ENCODE data around the gene MOCS1.

MOCS1 gene

DNA sequence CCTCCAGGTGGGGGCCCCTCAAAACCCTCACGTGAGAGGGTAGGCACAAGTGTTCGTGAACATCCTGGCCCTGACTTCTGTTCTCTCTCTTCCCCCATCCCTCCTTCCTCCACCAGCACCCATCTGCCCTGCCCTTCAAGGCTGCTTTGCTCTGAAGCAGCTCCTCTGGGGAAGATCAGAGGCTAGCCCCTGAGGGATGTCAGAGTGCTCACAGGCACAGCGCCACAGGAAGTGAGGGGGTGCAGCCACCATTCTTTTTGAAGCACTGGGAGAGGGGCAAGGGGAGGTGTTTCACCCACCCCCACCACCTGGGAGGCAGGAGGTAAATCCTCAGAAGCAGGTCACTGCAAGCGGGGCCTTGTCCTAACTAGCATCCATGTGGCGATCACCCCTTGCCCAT, 11.4 kb downstream of the MOCS1 start:
- TF ChIP-seq, protein P1, sequence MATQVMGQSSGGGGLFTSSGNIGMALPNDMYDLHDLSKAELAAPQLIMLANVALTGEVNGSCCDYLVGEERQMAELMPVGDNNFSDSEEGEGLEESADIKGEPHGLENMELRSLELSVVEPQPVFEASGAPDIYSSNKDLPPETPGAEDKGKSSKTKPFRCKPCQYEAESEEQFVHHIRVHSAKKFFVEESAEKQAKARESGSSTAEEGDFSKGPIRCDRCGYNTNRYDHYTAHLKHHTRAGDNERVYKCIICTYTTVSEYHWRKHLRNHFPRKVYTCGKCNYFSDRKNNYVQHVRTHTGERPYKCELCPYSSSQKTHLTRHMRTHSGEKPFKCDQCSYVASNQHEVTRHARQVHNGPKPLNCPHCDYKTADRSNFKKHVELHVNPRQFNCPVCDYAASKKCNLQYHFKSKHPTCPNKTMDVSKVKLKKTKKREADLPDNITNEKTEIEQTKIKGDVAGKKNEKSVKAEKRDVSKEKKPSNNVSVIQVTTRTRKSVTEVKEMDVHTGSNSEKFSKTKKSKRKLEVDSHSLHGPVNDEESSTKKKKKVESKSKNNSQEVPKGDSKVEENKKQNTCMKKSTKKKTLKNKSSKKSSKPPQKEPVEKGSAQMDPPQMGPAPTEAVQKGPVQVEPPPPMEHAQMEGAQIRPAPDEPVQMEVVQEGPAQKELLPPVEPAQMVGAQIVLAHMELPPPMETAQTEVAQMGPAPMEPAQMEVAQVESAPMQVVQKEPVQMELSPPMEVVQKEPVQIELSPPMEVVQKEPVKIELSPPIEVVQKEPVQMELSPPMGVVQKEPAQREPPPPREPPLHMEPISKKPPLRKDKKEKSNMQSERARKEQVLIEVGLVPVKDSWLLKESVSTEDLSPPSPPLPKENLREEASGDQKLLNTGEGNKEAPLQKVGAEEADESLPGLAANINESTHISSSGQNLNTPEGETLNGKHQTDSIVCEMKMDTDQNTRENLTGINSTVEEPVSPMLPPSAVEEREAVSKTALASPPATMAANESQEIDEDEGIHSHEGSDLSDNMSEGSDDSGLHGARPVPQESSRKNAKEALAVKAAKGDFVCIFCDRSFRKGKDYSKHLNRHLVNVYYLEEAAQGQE (IDR thresholded peaks at IDR 0.05; ENCODE audit: insufficient read depth in 1 of 2, low read depth in 2 of 2, low read length in 2 of 2), result no peak
- no peak for TF ChIP-seq POLR2AphosphoS5 (IDR thresholded peaks at IDR 0.05; ENCODE audit: low read depth, low read length)

DNA sequence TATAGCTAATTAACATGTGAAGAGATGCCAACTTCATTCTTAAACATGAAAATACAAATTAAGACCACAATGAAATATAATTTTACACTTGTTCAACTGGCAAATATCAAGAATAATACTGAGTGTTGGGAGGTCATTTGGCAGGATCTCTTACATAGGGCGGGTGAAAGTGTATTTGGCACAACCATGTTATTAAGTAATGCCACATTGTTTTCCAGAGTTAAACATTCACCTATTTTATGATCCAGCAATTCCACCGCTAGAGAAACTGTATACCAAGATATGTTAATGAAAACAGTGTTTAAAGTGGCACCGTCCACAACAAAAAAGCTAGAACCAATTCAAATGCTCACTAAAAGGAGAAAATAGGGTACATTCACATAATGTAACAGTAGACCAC, 14.1 kb downstream of the MOCS1 start:
- no peak for TF ChIP-seq SIN3A (IDR thresholded peaks at IDR 0.05; ENCODE audit: borderline replicate concordance, insufficient read depth, low read length)
- no peak for TF ChIP-seq FOXP2 (optimal IDR thresholded peaks at IDR 0.05; ENCODE audit: borderline replicate concordance, extremely low read depth, extremely low read length, insufficient read depth)
- TF ChIP-seq, protein P1 (IDR thresholded peaks at IDR 0.05; ENCODE audit: insufficient read depth in 1 of 2, low read depth in 2 of 2, low read length in 2 of 2), result no peak
- no peak for TF ChIP-seq POLR2AphosphoS5 (IDR thresholded peaks at IDR 0.05; ENCODE audit: low read depth, low read length)
- no peak for TF ChIP-seq TAF1 (IDR thresholded peaks at IDR 0.05; ENCODE audit: borderline replicate concordance, insufficient read depth, low read length)

DNA sequence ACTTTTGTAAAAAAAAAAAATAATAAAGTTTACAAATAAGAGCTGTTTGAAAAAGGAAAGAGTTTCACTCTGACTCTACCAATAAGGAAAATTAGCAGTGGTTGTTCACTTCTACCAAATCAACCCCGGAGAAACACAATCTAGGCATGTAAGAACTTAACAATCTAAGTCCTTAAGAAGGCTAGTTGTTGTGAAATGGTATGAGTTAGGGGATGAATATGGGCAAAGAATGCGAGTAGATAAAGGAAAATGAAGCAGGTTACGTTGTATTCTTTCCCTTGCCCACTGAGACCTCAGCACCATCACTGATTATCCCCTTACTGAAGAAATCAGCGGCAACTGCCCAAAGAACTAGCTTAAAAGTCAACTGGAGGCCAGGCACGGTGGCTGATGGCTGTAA, 15.4 kb downstream of the MOCS1 start:
- TF ChIP-seq POLR2AphosphoS5 (IDR thresholded peaks at IDR 0.05; ENCODE audit: low read depth, low read length) (no peak), TAF1 (IDR thresholded peaks at IDR 0.05; ENCODE audit: borderline replicate concordance, insufficient read depth, low read length) (no peak), FOXP2 (optimal IDR thresholded peaks at IDR 0.05; ENCODE audit: borderline replicate concordance, extremely low read depth, extremely low read length, insufficient read depth) (no peak), SIN3A (IDR thresholded peaks at IDR 0.05; ENCODE audit: borderline replicate concordance, insufficient read depth, low read length) (no peak)
- TF ChIP-seq, protein P1 (IDR thresholded peaks at IDR 0.05; ENCODE audit: insufficient read depth in 1 of 2, low read depth in 2 of 2, low read length in 2 of 2), result no peak

DNA sequence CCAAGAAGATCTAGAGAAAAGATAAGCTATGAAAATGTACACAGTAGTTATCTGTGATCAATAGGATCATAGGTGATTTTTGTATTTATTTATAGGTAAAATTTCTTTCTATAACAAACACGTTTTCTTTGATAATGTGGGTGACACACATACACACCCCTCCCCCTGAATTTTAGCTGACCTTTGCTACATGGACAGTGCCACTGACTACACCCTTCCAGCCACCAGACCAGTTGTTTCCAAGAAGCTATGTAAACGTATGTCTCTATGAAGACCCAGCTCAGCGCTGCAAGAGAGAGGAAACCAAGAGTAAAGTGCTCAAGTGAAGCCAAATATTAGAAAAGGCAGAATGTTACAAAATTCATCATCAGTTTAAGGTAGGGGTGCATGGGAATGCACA, 16.3 kb downstream of the MOCS1 start:
- TF ChIP-seq SIN3A (IDR thresholded peaks at IDR 0.05; ENCODE audit: borderline replicate concordance, insufficient read depth, low read length) (no peak), POLR2AphosphoS5 (IDR thresholded peaks at IDR 0.05; ENCODE audit: low read depth, low read length) (no peak), FOXP2 (optimal IDR thresholded peaks at IDR 0.05; ENCODE audit: borderline replicate concordance, extremely low read depth, extremely low read length, insufficient read depth) (no peak), TAF1 (IDR thresholded peaks at IDR 0.05; ENCODE audit: borderline replicate concordance, insufficient read depth, low read length) (no peak)
- TF ChIP-seq, protein P1 (IDR thresholded peaks at IDR 0.05; ENCODE audit: insufficient read depth in 1 of 2, low read depth in 2 of 2, low read length in 2 of 2), result no peak

DNA sequence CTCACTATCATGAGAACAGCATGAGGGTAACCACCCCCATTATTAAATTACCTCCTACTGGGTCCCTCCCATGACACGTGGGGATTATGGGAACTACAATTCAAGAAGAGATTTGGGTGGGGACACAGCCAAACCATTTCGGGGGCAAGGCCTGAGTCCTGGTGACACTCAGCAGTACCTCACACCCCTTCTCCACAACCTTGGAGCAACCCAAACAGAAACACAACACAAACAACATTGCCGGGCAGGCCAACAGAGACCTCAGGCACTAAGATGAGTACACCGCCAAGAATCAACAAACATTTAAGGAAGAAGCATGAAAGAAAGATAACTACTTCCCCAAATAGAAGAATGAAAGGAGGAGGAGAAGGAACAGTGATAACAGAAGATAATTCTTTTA, 16.9 kb downstream of the MOCS1 start:
- TF ChIP-seq POLR2AphosphoS5 (IDR thresholded peaks at IDR 0.05; ENCODE audit: low read depth, low read length) (no peak), FOXP2 (optimal IDR thresholded peaks at IDR 0.05; ENCODE audit: borderline replicate concordance, extremely low read depth, extremely low read length, insufficient read depth) (no peak), SIN3A (IDR thresholded peaks at IDR 0.05; ENCODE audit: borderline replicate concordance, insufficient read depth, low read length) (no peak), TAF1 (IDR thresholded peaks at IDR 0.05; ENCODE audit: borderline replicate concordance, insufficient read depth, low read length) (no peak)
- TF ChIP-seq, protein P1 (IDR thresholded peaks at IDR 0.05; ENCODE audit: insufficient read depth in 1 of 2, low read depth in 2 of 2, low read length in 2 of 2), result no peak
